Lung (tissue), 16 donors: ENCODE measurements around the gene C10orf105. TPM values are rescaled to one million over a fixed set of nuclear protein-coding genes. Genes with fewer than 3 reads are reported as not detected.
A peak's percentile ranks its signal among the peaks of the same experiment; 100 is the strongest.

ENCODE experiments used
- ATAC-seq: fragments of 200-7000 bp; cut with Tn5 transposase; one replicate; pipeline ENCODE4 v1.9.1; 2020; ENCODE audit warnings: moderate number of reproducible peaks; ENCODE audit not compliant: insufficient read depth, low FRiP score
- DNase-seq, 3 donors: peaks; one replicate each; pipeline ENCODE4 v3.0.0-alpha.2; 2013 to 2017
- H3K27ac ChIP-seq, 2 donors: one replicate each; pipeline ENCODE4 v1.5.1; 2013; ENCODE audit warnings: mild to moderate bottlenecking in 2 of 2, moderate library complexity in 2 of 2, control low read depth in 1 of 2, inconsistent platforms in 1 of 2, low read depth in 1 of 2, low read length in 1 of 2
- H3K27me3 ChIP-seq, 3 donors: one replicate each; pipeline ENCODE4 v1.5.1; 2013; ENCODE audit warnings: low read length in 2 of 3; ENCODE audit not compliant: control insufficient read depth in 3 of 3, insufficient read depth in 3 of 3
- H3K36me3 ChIP-seq, 4 donors: one replicate each; pipeline ENCODE4 v1.5.1; 2013; ENCODE audit warnings: low read length in 4 of 4, mild to moderate bottlenecking in 1 of 4, moderate library complexity in 1 of 4; ENCODE audit not compliant: control insufficient read depth in 4 of 4, insufficient read depth in 4 of 4
- H3K4me1 ChIP-seq, 5 donors: one replicate each; pipeline ENCODE4 v1.5.1; 2013; ENCODE audit warnings: low read length in 5 of 5, mild to moderate bottlenecking in 2 of 5, moderate library complexity in 1 of 5; ENCODE audit not compliant: control insufficient read depth in 5 of 5, insufficient read depth in 5 of 5
- H3K4me3 ChIP-seq: one replicate; pipeline ENCODE4 v1.5.1; 2013; ENCODE audit warnings: mild to moderate bottlenecking, control low read depth, moderate library complexity
- H3K9ac ChIP-seq, 2 donors: one replicate each; pipeline ENCODE4 v1.5.1; 2013; ENCODE audit warnings: low read length in 2 of 2, control low read depth in 1 of 2; ENCODE audit not compliant: insufficient read depth in 1 of 2
- H3K9me3 ChIP-seq, 4 donors: one replicate each; pipeline ENCODE4 v1.5.1; 2013; ENCODE audit warnings: low read length in 3 of 4, mild to moderate bottlenecking in 1 of 4, moderate library complexity in 1 of 4; ENCODE audit not compliant: control insufficient read depth in 4 of 4, insufficient read depth in 3 of 4
- CTCF ChIP-seq: IDR thresholded peaks from 2 replicates; pipeline ENCODE4 v1.5.1; 2012; ENCODE audit warnings: mild to moderate bottlenecking; ENCODE audit errors: control extremely low read depth, extremely low read depth
- WGBS, 2 donors: extraction: QIAGEN DNeasy Blood & Tissue Kit; methylation state at CpG; one replicate each; pipeline ENCODE4 v1.1.7; 2013; 5-methylcytosine and 5-hydroxymethylcytosine counted together
- long read RNA-seq, 5 donors: transcript quantifications; one replicate each; lab custom pipeline, GENCODE V29; 2026
- polyA plus RNA-seq, 2 donors: library from polyadenylated mRNA; stranded (reverse); fragments of 200-250 nt; gene quantifications; one replicate each; pipeline ENCODE4 v1.2.1, GENCODE V29; 2013
- total RNA-seq, 2 donors: library from RNA; depleted of rRNA in 1 of 2; stranded (reverse); fragments of >200 nt in 1 of 2; gene quantifications; one replicate each; pipeline ENCODE4 v1.2.1, GENCODE V29; 2014 to 2021
- donor health status: control.
- donor health status: control.
- donor health status: Bipolar disorder and iron deficiency.
- donor health status: healthy.
- donor health status: DM: yes; HTN: yes; CAD: no.

Gene C10orf105
- total RNA-seq (under 1 TPM; 0.14 to 0.58 TPM), polyA plus RNA-seq (under 1 TPM; 0.20 to 0.34 TPM)
- long read RNA-seq, donor 1, result 0 reads
- long read RNA-seq, donor 2, result 0 reads
- long read RNA-seq, donor 3, result 0 reads
- long read RNA-seq, donor 4, result 0 reads
- long read RNA-seq, donor 5, full-length matches to known transcripts, result 1 of 1 reads
- long read RNA-seq, donor 5, partial matches to known transcripts, result 0 of 1 reads
- long read RNA-seq, donor 5, other reads (novel, unspliced or antisense), result 0 of 1 reads

GRCh38 chr10:71719464-71720201 lies at the start of gene C10orf105:
C10orf105 (minus strand) TSS chr10:71719778; CDS start chr10:71716337, 3,441 bp downstream.
- Histone ChIP-seq H3K9me3 (no peaks in the 10 kb centered on the region), H3K4me3 (no peak within 1 kb of the TSS), H3K27ac (peak within 1 kb of the TSS in 1 of 2 donors; percentile 59), H3K9ac (no peak within 1 kb of the TSS), H3K4me1 (peaks cover 0 to 42% (median 21%) of the 10 kb centered on the region in 5 donors), H3K27me3 (no peaks in the 10 kb centered on the region), H3K36me3 (no peaks in the 10 kb centered on the region)
- no peak for TF ChIP-seq CTCF
- DNase-seq (peak in 1 of 3 donors; percentile 36), ATAC-seq (no peak)
- WGBS, 2 donors, result 91 to 94% methylated on average over 14 of the region's 14 CpGs

- H3K9ac ChIP-seq, result peak overlapping the region in 1 of 2 donors; percentile 11
- peaks cover 0 to 2% (median 0%) of the 10 kb centered on the region in 4 donors for H3K36me3 ChIP-seq
- DNase-seq (peak in 2 of 3 donors; percentile 31 to 67), ATAC-seq (no peak)
- no peaks in the 10 kb centered on the region for H3K9me3 ChIP-seq
- H3K27ac ChIP-seq, result peak overlapping the region; percentile 80 to 92
- H3K4me1 ChIP-seq, result peaks cover 0 to 57% (median 16%) of the 10 kb centered on the region in 5 donors
- no peak for TF ChIP-seq CTCF
- H3K27me3 ChIP-seq, result no peaks in the 10 kb centered on the region
- no peak overlapping the region for H3K4me3 ChIP-seq
- 42 to 52% methylated on average over 10 of the region's 10 CpGs for WGBS, 2 donors
Measured at GRCh38 chr10:71767420-71768035, 48.0 kb upstream of the C10orf105 start.

- WGBS, 2 donors, result 28 to 64% methylated on average over 10 of the region's 10 CpGs
Measured at GRCh38 chr10:71766717-71767419, 47.3 kb upstream of the C10orf105 start.

More at GRCh38 chr10:71766717-71767419, 47.3 kb upstream of the C10orf105 start:
- H3K27me3 ChIP-seq, result no peaks in the 10 kb centered on the region
- DNase-seq (peak; percentile 33 to 49 (median 38)), ATAC-seq (peak; percentile 64)
- H3K36me3 ChIP-seq, result peaks cover 0 to 2% (median 0%) of the 10 kb centered on the region in 4 donors
- H3K9ac ChIP-seq, result no peak overlapping the region
- H3K9me3 ChIP-seq, result no peaks in the 10 kb centered on the region
- peaks cover 0 to 60% (median 15%) of the 10 kb centered on the region in 5 donors for H3K4me1 ChIP-seq
- no peak for TF ChIP-seq CTCF
- H3K27ac ChIP-seq, result peak overlapping the region; percentile 80 to 92
- H3K4me3 ChIP-seq, result no peak overlapping the region
